ENCODE data around the gene R3HDM2. TPM values are rescaled to one million over a fixed set of nuclear protein-coding genes. Genes with fewer than 3 reads are reported as not detected.

Gene R3HDM2
- total and polyA plus RNA-seq, 7 experiments from 2014 or later: 13.7 to 145 (median 111) TPM

DNA sequence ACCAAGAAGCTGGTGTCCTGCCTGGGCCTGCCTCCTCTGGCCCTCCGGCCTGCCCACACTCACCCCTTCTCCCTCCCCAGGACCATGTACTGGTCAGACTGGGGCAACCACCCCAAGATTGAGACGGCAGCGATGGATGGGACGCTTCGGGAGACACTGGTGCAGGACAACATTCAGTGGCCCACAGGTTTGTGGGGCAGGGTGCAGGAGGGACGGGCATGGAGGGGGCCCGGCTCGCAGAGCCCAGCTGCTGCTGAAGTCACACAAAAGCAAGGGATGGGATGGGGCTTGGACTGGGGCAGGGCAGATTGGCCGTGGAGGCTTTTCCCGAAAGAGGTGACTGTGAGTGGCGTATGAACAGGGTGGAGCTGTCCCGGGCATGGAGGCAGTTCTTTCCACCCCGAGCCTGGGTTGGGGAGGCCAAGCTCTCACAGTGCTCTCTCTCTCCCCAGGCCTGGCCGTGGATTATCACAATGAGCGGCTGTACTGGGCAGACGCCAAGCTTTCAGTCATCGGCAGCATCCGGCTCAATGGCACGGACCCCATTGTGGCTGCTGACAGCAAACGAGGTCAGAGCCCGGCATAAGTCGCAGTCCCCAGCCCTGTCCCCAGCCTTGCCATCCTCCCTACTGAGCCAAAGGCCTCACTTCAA lies 222.1 kb downstream of the R3HDM2 start:
- Mint-ChIP-seq H3K36me3 (peaks cover 0 to 10% (median 0%) of the 10 kb centered on the region in 5 donors), H3K9me3 (no peaks in the 10 kb centered on the region), H3K27ac (peak overlapping the region in 2 of 9 donors; percentile 20 to 38), H3K4me3 (no peak overlapping the region), H3K4me1 (peaks cover 6 to 7% (median 6%) of the 10 kb centered on the region in 7 donors), H3K27me3 (peaks cover 6 to 9% (median 6%) of the 10 kb centered on the region in 5 donors)
- Histone ChIP-seq H3K4me1 (ENCODE audit: control insufficient read depth in 2 of 2, insufficient read depth in 2 of 2, low read length in 2 of 2) (peaks cover 5 to 8% of the 10 kb centered on the region in 2 donors), H3K4me3 (ENCODE audit: low read length) (no peak overlapping the region), H3K36me3 (ENCODE audit: control insufficient read depth in 2 of 3, insufficient read depth in 3 of 3, low read length in 3 of 3) (no peaks in the 10 kb centered on the region), H3K27ac (ENCODE audit: low read depth, low read length) (no peak overlapping the region), H3K9me3 (ENCODE audit: control insufficient read depth in 2 of 3, low read length in 3 of 3) (no peaks in the 10 kb centered on the region), H3K27me3 (ENCODE audit: control insufficient read depth in 2 of 2, insufficient read depth in 2 of 2, low read length in 2 of 2) (peaks cover 0 to 4% of the 10 kb centered on the region in 2 donors)
- intact Hi-C loops (cut with micrococcal nuclease): no loop called here
- CTCF ChIA-PET: interaction anchor here (1.1 kb wide), 1 partner anchor 34 kb away, joined by 3 read pairs; no protein-coding TSS in a partner anchor
- POLR2A ChIA-PET: no interaction called here
- ATAC-seq (no peak), DNase-seq (no peak)

DNA sequence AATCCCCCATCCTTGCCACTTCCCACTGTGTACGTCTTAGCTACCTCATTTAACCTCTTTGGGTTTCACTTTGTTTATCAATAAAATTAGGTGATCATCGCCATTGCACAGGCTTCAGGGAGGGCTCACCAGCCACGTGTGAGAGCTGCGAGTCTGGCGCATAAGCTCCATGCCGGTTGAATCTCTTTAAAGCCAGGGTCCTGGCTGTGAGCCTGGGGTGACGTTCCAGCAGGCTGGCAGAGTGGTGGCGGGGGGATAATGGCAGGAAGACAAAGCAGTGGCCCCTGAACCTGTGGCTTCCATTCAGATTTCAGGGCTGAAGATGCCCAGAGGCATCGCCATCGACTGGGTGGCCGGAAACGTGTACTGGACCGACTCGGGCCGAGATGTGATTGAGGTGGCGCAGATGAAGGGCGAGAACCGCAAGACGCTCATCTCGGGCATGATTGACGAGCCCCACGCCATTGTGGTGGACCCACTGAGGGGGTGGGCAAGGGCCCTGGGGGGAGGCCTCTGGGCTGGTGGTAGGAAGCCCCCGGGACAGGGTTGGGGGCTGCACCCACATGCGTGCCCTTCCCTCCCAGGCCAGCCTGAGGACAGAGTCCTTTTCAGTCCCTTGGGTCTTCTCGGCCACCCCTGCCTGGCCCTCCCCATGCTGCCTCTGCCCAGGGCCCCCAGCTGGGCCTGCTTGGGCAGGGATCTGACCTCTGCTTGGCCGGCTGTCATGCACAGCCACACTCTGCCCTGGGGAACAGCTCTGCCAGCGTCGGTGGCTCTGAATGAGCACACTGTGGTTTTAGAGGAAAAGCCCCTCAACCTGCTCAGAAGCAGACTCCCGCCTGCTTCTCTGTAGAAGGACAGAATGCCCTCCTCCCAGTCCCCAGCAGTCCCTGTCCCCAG lies 222.9 kb downstream of the R3HDM2 start:
- Mint-ChIP-seq H3K36me3 (peaks cover 0 to 10% (median 0%) of the 10 kb centered on the region in 5 donors), H3K4me3 (no peak overlapping the region), H3K9me3 (no peaks in the 10 kb centered on the region), H3K4me1 (no peaks in the 10 kb centered on the region), H3K27ac (no peak overlapping the region), H3K27me3 (peaks cover 0 to 3% (median 0%) of the 10 kb centered on the region in 5 donors)
- Histone ChIP-seq H3K4me1 (ENCODE audit: control insufficient read depth in 2 of 2, insufficient read depth in 2 of 2, low read length in 2 of 2) (peaks cover 0 to 3% of the 10 kb centered on the region in 2 donors), H3K4me3 (ENCODE audit: low read length) (no peak overlapping the region), H3K27me3 (ENCODE audit: control insufficient read depth in 2 of 2, insufficient read depth in 2 of 2, low read length in 2 of 2) (no peaks in the 10 kb centered on the region), H3K36me3 (ENCODE audit: control insufficient read depth in 2 of 3, insufficient read depth in 3 of 3, low read length in 3 of 3) (no peaks in the 10 kb centered on the region), H3K27ac (ENCODE audit: low read depth, low read length) (no peak overlapping the region), H3K9me3 (ENCODE audit: control insufficient read depth in 2 of 3, low read length in 3 of 3) (no peaks in the 10 kb centered on the region)
- POLR2A ChIA-PET: no interaction called here
- intact Hi-C loops (cut with micrococcal nuclease): no loop called here
- ATAC-seq (no peak), DNase-seq (no peak)
- CTCF ChIA-PET: interaction anchor here (0.6 to 1.1 kb wide), 2 partner anchors 35 to 40 kb away, joined by 3 read pairs; no protein-coding TSS in a partner anchor

DNA sequence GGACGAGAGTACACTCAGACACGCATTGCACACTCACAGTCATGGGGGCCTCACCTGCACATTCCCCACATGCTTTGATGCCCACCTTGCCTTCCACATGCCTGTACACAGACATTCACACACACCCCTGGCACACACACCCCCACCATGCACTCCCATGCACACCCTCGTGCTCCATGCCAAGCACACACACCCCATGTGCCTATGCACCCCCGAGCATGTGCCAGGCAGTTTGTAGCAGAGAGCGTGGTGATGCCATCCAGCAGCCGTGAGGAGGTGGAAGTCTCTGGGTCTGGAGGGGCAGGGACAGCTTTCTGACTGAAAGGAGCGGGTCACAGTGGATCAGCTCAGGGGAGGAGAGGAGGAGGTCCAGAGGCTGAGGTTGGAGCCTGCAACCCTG lies 224.9 kb downstream of the R3HDM2 start:
- intact Hi-C loops (cut with micrococcal nuclease): no loop called here
- Histone ChIP-seq H3K9me3 (ENCODE audit: control insufficient read depth in 2 of 3, low read length in 3 of 3) (no peaks in the 10 kb centered on the region), H3K4me1 (ENCODE audit: control insufficient read depth in 2 of 2, insufficient read depth in 2 of 2, low read length in 2 of 2) (no peaks in the 10 kb centered on the region), H3K27me3 (ENCODE audit: control insufficient read depth in 2 of 2, insufficient read depth in 2 of 2, low read length in 2 of 2) (no peaks in the 10 kb centered on the region), H3K36me3 (ENCODE audit: control insufficient read depth in 2 of 3, insufficient read depth in 3 of 3, low read length in 3 of 3) (no peaks in the 10 kb centered on the region), H3K27ac (ENCODE audit: low read depth, low read length) (no peak overlapping the region), H3K4me3 (ENCODE audit: low read length) (no peak overlapping the region)
- no peak overlapping the region for H3K4me3 Mint-ChIP-seq
- CTCF ChIA-PET: interaction anchor here (1.3 kb wide), 1 partner anchor 37 kb away, joined by 4 read pairs; no protein-coding TSS in a partner anchor
- no peak overlapping the region for H3K27ac Mint-ChIP-seq
- no peaks in the 10 kb centered on the region for H3K4me1 Mint-ChIP-seq
- H3K36me3 Mint-ChIP-seq: peaks cover 0 to 14% (median 0%) of the 10 kb centered on the region in 5 donors
- no peaks in the 10 kb centered on the region for H3K9me3 Mint-ChIP-seq
- H3K27me3 Mint-ChIP-seq: no peaks in the 10 kb centered on the region
- DNase-seq (no peak), ATAC-seq (no peak)
- POLR2A ChIA-PET: no interaction called here

DNA sequence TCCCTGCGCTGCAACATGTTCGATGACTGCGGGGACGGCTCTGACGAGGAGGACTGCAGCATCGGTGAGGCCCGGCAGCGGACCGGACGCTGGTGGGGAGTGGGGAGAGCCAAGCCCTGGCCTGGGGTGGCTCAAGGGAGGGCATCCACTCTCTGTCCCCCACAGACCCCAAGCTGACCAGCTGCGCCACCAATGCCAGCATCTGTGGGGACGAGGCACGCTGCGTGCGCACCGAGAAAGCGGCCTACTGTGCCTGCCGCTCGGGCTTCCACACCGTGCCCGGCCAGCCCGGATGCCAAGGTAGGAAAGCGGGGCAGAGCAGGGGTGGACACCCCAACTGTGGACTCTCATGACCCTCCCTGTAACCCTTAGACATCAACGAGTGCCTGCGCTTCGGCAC lies 225.7 kb downstream of the R3HDM2 start:
- intact Hi-C loops (cut with micrococcal nuclease): no loop called here
- Mint-ChIP-seq H3K36me3 (peaks cover 0 to 14% (median 0%) of the 10 kb centered on the region in 5 donors), H3K27me3 (no peaks in the 10 kb centered on the region), H3K4me3 (no peak overlapping the region), H3K27ac (no peak overlapping the region), H3K4me1 (no peaks in the 10 kb centered on the region), H3K9me3 (no peaks in the 10 kb centered on the region)
- Histone ChIP-seq H3K9me3 (ENCODE audit: control insufficient read depth in 2 of 3, low read length in 3 of 3) (no peaks in the 10 kb centered on the region), H3K27me3 (ENCODE audit: control insufficient read depth in 2 of 2, insufficient read depth in 2 of 2, low read length in 2 of 2) (no peaks in the 10 kb centered on the region), H3K4me1 (ENCODE audit: control insufficient read depth in 2 of 2, insufficient read depth in 2 of 2, low read length in 2 of 2) (no peaks in the 10 kb centered on the region), H3K36me3 (ENCODE audit: control insufficient read depth in 2 of 3, insufficient read depth in 3 of 3, low read length in 3 of 3) (no peaks in the 10 kb centered on the region), H3K4me3 (ENCODE audit: low read length) (no peak overlapping the region), H3K27ac (ENCODE audit: low read depth, low read length) (no peak overlapping the region)
- ATAC-seq (no peak), DNase-seq (no peak)
- POLR2A ChIA-PET: no interaction called here
- CTCF ChIA-PET: no interaction called here

DNA sequence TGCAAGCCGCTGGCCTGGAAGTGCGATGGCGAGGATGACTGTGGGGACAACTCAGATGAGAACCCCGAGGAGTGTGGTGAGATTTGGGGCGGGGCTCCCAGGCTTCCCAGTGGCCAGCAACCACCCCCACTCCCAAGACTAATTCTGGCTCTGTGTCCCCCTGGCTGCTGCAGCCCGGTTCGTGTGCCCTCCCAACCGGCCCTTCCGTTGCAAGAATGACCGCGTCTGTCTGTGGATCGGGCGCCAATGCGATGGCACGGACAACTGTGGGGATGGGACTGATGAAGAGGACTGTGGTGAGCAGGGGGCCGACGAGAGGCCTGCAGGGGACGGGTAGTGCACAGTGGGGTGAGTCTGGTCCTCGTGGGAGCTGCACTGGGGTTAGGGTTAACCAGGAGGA lies 226.4 kb downstream of the R3HDM2 start:
- intact Hi-C loops (cut with micrococcal nuclease): no loop called here
- CTCF ChIA-PET: no interaction called here
- Histone ChIP-seq H3K9me3 (ENCODE audit: control insufficient read depth in 2 of 3, low read length in 3 of 3) (no peaks in the 10 kb centered on the region), H3K4me1 (ENCODE audit: control insufficient read depth in 2 of 2, insufficient read depth in 2 of 2, low read length in 2 of 2) (no peaks in the 10 kb centered on the region), H3K27me3 (ENCODE audit: control insufficient read depth in 2 of 2, insufficient read depth in 2 of 2, low read length in 2 of 2) (no peaks in the 10 kb centered on the region), H3K4me3 (ENCODE audit: low read length) (no peak overlapping the region), H3K36me3 (ENCODE audit: control insufficient read depth in 2 of 3, insufficient read depth in 3 of 3, low read length in 3 of 3) (no peaks in the 10 kb centered on the region), H3K27ac (ENCODE audit: low read depth, low read length) (no peak overlapping the region)
- Mint-ChIP-seq H3K4me1 (no peaks in the 10 kb centered on the region), H3K27ac (no peak overlapping the region), H3K9me3 (no peaks in the 10 kb centered on the region), H3K27me3 (no peaks in the 10 kb centered on the region), H3K36me3 (peaks cover 0 to 14% (median 0%) of the 10 kb centered on the region in 5 donors), H3K4me3 (no peak overlapping the region)
- ATAC-seq (no peak), DNase-seq (no peak)
- POLR2A ChIA-PET: no interaction called here

DNA sequence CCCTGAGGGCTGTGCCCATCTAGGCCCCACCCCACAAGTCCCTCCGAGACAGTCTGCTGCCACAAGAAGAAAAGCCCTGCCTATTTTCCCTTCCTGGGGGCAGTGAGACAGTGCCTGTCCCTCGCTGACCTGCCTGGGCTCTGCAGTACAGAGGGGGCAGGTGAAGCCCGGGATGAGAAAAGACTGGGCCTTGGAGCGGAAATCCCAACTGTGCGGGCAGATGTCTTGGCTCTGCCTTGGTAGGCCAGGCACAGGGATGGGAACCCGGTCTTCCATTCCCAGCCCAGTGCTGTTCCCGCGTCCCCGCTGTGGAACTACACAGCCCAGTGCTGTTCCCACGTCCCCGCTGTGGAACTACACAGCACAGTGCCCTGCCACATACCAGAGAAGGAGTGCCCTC lies 227.1 kb downstream of the R3HDM2 start:
- no peaks in the 10 kb centered on the region for H3K9me3 Mint-ChIP-seq
- H3K36me3 Mint-ChIP-seq: peaks cover 0 to 14% (median 0%) of the 10 kb centered on the region in 5 donors
- no peaks in the 10 kb centered on the region for H3K4me1 ChIP-seq (ENCODE audit: control insufficient read depth in 2 of 2, insufficient read depth in 2 of 2, low read length in 2 of 2)
- ChIA-PET CTCF (no interaction called here), POLR2A (no interaction called here)
- H3K4me1 Mint-ChIP-seq: no peaks in the 10 kb centered on the region
- no peak overlapping the region for H3K27ac Mint-ChIP-seq
- H3K4me3 Mint-ChIP-seq: no peak overlapping the region
- intact Hi-C loops (cut with micrococcal nuclease): no loop called here
- H3K9me3 ChIP-seq (ENCODE audit: control insufficient read depth in 2 of 3, low read length in 3 of 3): no peaks in the 10 kb centered on the region
- H3K27me3 Mint-ChIP-seq: no peaks in the 10 kb centered on the region
- ATAC-seq (no peak), DNase-seq (no peak)
- H3K4me3 ChIP-seq (ENCODE audit: low read length): no peak overlapping the region
- no peaks in the 10 kb centered on the region for H3K36me3 ChIP-seq (ENCODE audit: control insufficient read depth in 2 of 3, insufficient read depth in 3 of 3, low read length in 3 of 3)
- H3K27me3 ChIP-seq (ENCODE audit: control insufficient read depth in 2 of 2, insufficient read depth in 2 of 2, low read length in 2 of 2): no peaks in the 10 kb centered on the region
- no peak overlapping the region for H3K27ac ChIP-seq (ENCODE audit: low read depth, low read length)

All from naive thymus-derived CD4-positive, alpha-beta T cell (primary cell).